ENCODE data around the gene TNS1. TPM values are rescaled to one million over a fixed set of nuclear protein-coding genes. Genes with fewer than 3 reads are reported as not detected.

TNS1 gene
- total and polyA plus RNA-seq, 9 of the 15 experiments (the other 6 are each of a cell fraction or from before 2014, with no cell fraction given), result 0.13 to 2.7 (median 0.77) TPM

- TF ChIP-seq GATAD2B (IDR thresholded peaks at IDR 0.05; ENCODE audit: borderline replicate concordance), result no peak
- no peak for TF ChIP-seq ZBTB11 (CRISPR knock-in tag; IDR thresholded peaks at IDR 0.05)
- no peak for TF ChIP-seq SREBF2 (CRISPR knock-in tag; IDR thresholded peaks at IDR 0.05)
- no peak for TF ChIP-seq GTF3C2 (IDR thresholded peaks at IDR 0.05; ENCODE audit: borderline replicate concordance, extremely low read depth, insufficient read length)
- TF ChIP-seq HDAC1 (IDR thresholded peaks at IDR 0.05), result no peak
- TF ChIP-seq KDM2B (CRISPR knock-in tag; IDR thresholded peaks at IDR 0.05), result no peak
- TF ChIP-seq BCLAF1 (IDR thresholded peaks at IDR 0.05; ENCODE audit: borderline replicate concordance in 1 of 2, control insufficient read depth in 1 of 2, low read depth in 2 of 2, low read length in 1 of 2), result no peak
- TF ChIP-seq POLR3G (IDR thresholded peaks at IDR 0.05; ENCODE audit: extremely low read depth, insufficient read length, insufficient replicate concordance), result no peak
- TF ChIP-seq ATF2 (CRISPR knock-in tag; IDR thresholded peaks at IDR 0.05), result no peak
- no peak for TF ChIP-seq IFI16 (CRISPR knock-in tag; IDR thresholded peaks at IDR 0.05)
- no peak for TF ChIP-seq HOMEZ (CRISPR knock-in tag; IDR thresholded peaks at IDR 0.05)
These were observed 114.7 kb downstream of the TNS1 start (continued) for GRCh38 chr2:217887841-217888701.

Measured in K562 (cell line).